Measurements from ENCODE around the gene PLAAT3.
"Not testable (repeated sequence)": the region's sequence is repeated elsewhere in the genome, so short reads cannot be mapped to it uniquely, and the experiment has no call there.

Gene PLAAT3

GRCh38 chr11:63535734-63536133, 78.5 kb downstream of the PLAAT3 start:
- DNase-seq, result no peak

GRCh38 chr11:63534895-63535461, 79.3 kb downstream of the PLAAT3 start:
- DNase-seq, result no peak

GRCh38 chr11:63534076-63534475, 80.2 kb downstream of the PLAAT3 start:
- DNase-seq, result no peak

- no peak for DNase-seq
Observed at GRCh38 chr11:63532799-63533475, 81.3 kb downstream of the PLAAT3 start.

- no peak for DNase-seq
Observed at GRCh38 chr11:63532117-63532516, 82.1 kb downstream of the PLAAT3 start.

GRCh38 chr11:63531074-63531792, 83.0 kb downstream of the PLAAT3 start:
- DNase-seq, result peak in 1 of 2 experiments; percentile 38

GRCh38 chr11:63530021-63530420, 84.2 kb downstream of the PLAAT3 start:
- no peak for DNase-seq

- not testable (repeated sequence) for DNase-seq
Observed at GRCh38 chr11:63529373-63529772, 84.9 kb downstream of the PLAAT3 start.

GRCh38 chr11:63528729-63529278, 85.4 kb downstream of the PLAAT3 start:
- not testable (repeated sequence) for DNase-seq

- not testable (repeated sequence) for DNase-seq
Observed at GRCh38 chr11:63528156-63528555, 86.1 kb downstream of the PLAAT3 start.

GRCh38 chr11:63527667-63528066, 86.6 kb downstream of the PLAAT3 start:
- no peak for DNase-seq
